HCT116 (cell line): ENCODE results near the gene UQCC2. TPM values are rescaled to one million over a fixed set of nuclear protein-coding genes. Genes with fewer than 3 reads are reported as not detected.

Source experiments
- ATAC-seq: fragments of 200-7000 bp; cut with Tn5 transposase; 2 replicates; pipeline ENCODE4 v1.9.1; 2020; ENCODE audit warnings: mild to moderate bottlenecking, moderate library complexity
- BruUV-seq: library from RNA; stranded (reverse); fragments of 400-500 nt; replicated peaks from 2 replicates; lab custom pipeline; 2021; lab: Mats Ljungman, UMichigan
- CTCF ChIA-PET: fragments of 300-600 bp; sonication (Branson Sonifier 250); formaldehyde crosslinking; loops from one replicate; lab custom pipeline; 2021; ENCODE audit warnings: antibody characterized with exemption; lab: Charles Lee
- POLR2A ChIA-PET: fragments of 300-600, 350-600 bp; sonication (Branson Sonifier 250); formaldehyde crosslinking; loops from one replicate; lab custom pipeline; 2021; ENCODE audit warnings: antibody characterized with exemption; lab: Charles Lee
- RAD21 ChIA-PET, 2 experiments: fragments of 300-600 bp; sonication (Branson Sonifier 250); formaldehyde crosslinking; loops; one replicate each; lab custom pipeline; 2023; ENCODE audit warnings: low total read pairs in 2 of 2; ENCODE audit not compliant: uncharacterized antibody in 2 of 2, unreplicated experiment in 2 of 2, low non-redundant PET in 1 of 2; lab: Charles Lee
- DNase-seq: peaks from one replicate; pipeline ENCODE4 v3.0.0-alpha.2; 2010; ENCODE audit warnings: low read depth, low spot score
- H2AFZ ChIP-seq: fragments of 200-600 bp; shearing (Covaris generic), sonication (generic); 2 replicates; pipeline ENCODE4 v1.6.1; 2017; ENCODE audit warnings: low read depth, mixed run types, mixed read lengths, antibody characterized with exemption, low read length; ENCODE audit not compliant: poor library complexity, severe bottlenecking
- H3K27ac ChIP-seq: 2 replicates; pipeline ENCODE4 v1.5.1; 2012; ENCODE audit warnings: low read depth, low read length
- H3K27me3 ChIP-seq: fragments of 200-600 bp; sonication (generic); 2 replicates; pipeline ENCODE4 v1.6.1; 2016; ENCODE audit warnings: mixed run types, low read length, mixed read lengths; ENCODE audit not compliant: insufficient read depth
- H3K36me3 ChIP-seq, 2 experiments: fragments of 200-500 bp in 1 of 2; fragments of 200-600 bp in 1 of 2; sonication (Bioruptor generic) in 1 of 2; sonication (generic) in 1 of 2; 2 replicates each; pipeline versions ENCODE4 v1.5.1 to v1.6.1; 2014 to 2016; ENCODE audit warnings: low read length in 2 of 2, inconsistent platforms in 1 of 2, mixed read lengths in 1 of 2, mixed run types in 1 of 2; ENCODE audit not compliant: insufficient read depth in 2 of 2, control insufficient read depth in 1 of 2
- H3K4me1 ChIP-seq, 2 experiments: fragments of 200-600 bp in 1 of 2; sonication (generic) in 1 of 2; 2 replicates each; pipeline versions ENCODE4 v1.5.1 to v1.6.1; 2012 to 2017; ENCODE audit warnings: low read length in 2 of 2, inconsistent platforms in 1 of 2, mild to moderate bottlenecking in 1 of 2, mixed read lengths in 1 of 2, mixed run types in 1 of 2, moderate library complexity in 1 of 2; ENCODE audit not compliant: insufficient read depth in 2 of 2, control insufficient read depth in 1 of 2
- H3K4me2 ChIP-seq: fragments of 200-600 bp; sonication (generic); 2 replicates; pipeline ENCODE4 v1.6.1; 2017; ENCODE audit warnings: mixed run types, low read length, mixed read lengths
- H3K4me3 ChIP-seq, 2 experiments: fragments of 200-600 bp in 1 of 2; sonication (generic) in 1 of 2; replicated peaks in 1 of 2; 2 replicates each; pipeline ENCODE4 v1.5.1; 2011 to 2016; ENCODE audit warnings: low read length in 2 of 2, control low read depth in 1 of 2, low read depth in 1 of 2, mild to moderate bottlenecking in 1 of 2, mixed read lengths in 1 of 2, mixed run types in 1 of 2
- H3K79me2 ChIP-seq: fragments of 200-600 bp; sonication (generic); 2 replicates; pipeline ENCODE4 v1.6.1; 2017; ENCODE audit warnings: mild to moderate bottlenecking, mixed run types, low read length, moderate library complexity, mixed read lengths; ENCODE audit not compliant: insufficient read depth
- H3K9ac ChIP-seq: fragments of 200-600 bp; sonication (generic); 2 replicates; pipeline ENCODE4 v1.6.1; 2016; ENCODE audit warnings: low read length, mixed read lengths
- H3K9me2 ChIP-seq: fragments of 200-600 bp; sonication (generic), shearing (Covaris generic); 2 replicates; pipeline ENCODE4 v1.6.1; 2017; ENCODE audit warnings: mixed run types, mild to moderate bottlenecking, moderate library complexity; ENCODE audit not compliant: insufficient read depth
- H3K9me3 ChIP-seq, 2 experiments: fragments of 200-500 bp in 1 of 2; fragments of 200-600 bp in 1 of 2; sonication (Bioruptor generic) in 1 of 2; sonication (generic) in 1 of 2; 2 replicates each; pipeline ENCODE4 v1.6.1; 2014 to 2017; ENCODE audit warnings: low read length in 2 of 2, mixed read lengths in 2 of 2, inconsistent platforms in 1 of 2, low read depth in 1 of 2, mild to moderate bottlenecking in 1 of 2, mixed run types in 1 of 2, moderate library complexity in 1 of 2; ENCODE audit not compliant: control insufficient read depth in 1 of 2, insufficient read depth in 1 of 2
- H4K20me1 ChIP-seq: fragments of 200-600 bp; sonication (generic), shearing (Covaris generic); 2 replicates; pipeline ENCODE4 v1.6.1; 2017; ENCODE audit warnings: mixed run types, mild to moderate bottlenecking, moderate library complexity; ENCODE audit not compliant: insufficient read depth
- CEBPB ChIP-seq: IDR thresholded peaks from 2 replicates; pipeline ENCODE4 v1.6.1; 2012; ENCODE audit warnings: low read depth
- EZH2phosphoT487 ChIP-seq: fragments of 200-600 bp; IDR thresholded peaks from 2 replicates; pipeline ENCODE4 v1.6.1; 2018; ENCODE audit warnings: antibody characterized with exemption, borderline replicate concordance
- ZNF274 ChIP-seq: fragments of 200-500 bp; sonication (Bioruptor generic); IDR thresholded peaks from 2 replicates; pipeline ENCODE4 v1.6.1; 2014; ENCODE audit warnings: mild to moderate bottlenecking, low read depth, low read length, inconsistent platforms
- intact Hi-C: fragments of 100-400 bp; cut with micrococcal nuclease; formaldehyde crosslinking; loops from 2 replicates; pipeline ENCODE4 v1.10.0; 2022
- total RNA-seq: library from RNA; stranded (reverse); gene quantifications from one replicate; pipeline ENCODE4 v1.2.1, GENCODE V29; 2021; ENCODE audit not compliant: unreplicated experiment
- TF ChIP-seq, protein P1 (sequence below): IDR thresholded peaks from 2 replicates; pipeline ENCODE4 v1.6.1; 2012; ENCODE audit warnings: low read depth
- TF ChIP-seq, protein P2 (sequence below): IDR thresholded peaks from 2 replicates; pipeline ENCODE4 v1.6.1; 2012
- TF ChIP-seq, protein P3 (sequence below): IDR thresholded peaks from 2 replicates; pipeline ENCODE4 v1.6.1; 2011; ENCODE audit warnings: mild to moderate bottlenecking, low read length, moderate library complexity; ENCODE audit not compliant: insufficient replicate concordance; ENCODE audit errors: extremely low read depth

UQCC2 gene
- total RNA-seq, 1 experiment from 2014 or later, result 95.1 TPM

DNA sequence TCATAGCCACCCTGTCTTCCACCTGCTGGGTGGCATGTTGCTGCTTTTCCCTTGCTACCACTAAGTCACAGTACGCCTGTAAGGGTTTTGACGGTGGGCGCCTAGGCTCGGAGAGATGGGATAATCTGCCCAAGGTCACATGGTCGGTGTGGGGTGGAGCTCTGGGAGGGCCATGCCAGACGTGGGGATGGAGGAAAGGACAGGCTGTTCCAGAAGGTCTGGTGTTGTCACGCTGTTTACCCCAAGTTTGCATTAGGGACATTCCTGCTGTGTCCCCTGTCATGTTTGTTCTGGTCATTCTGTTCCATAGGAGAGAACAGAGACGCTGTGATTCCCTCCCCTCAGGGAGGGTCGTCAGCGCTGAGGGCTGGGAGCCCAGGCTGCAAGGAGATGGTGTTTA is 19.1 kb upstream of the UQCC2 start:
- Histone ChIP-seq H3K9ac (no peak overlapping the region), H2AFZ (no peak overlapping the region), H3K36me3 (no peaks in the 10 kb centered on the region)
- ATAC-seq, result no peak
- TF ChIP-seq, protein P1, sequence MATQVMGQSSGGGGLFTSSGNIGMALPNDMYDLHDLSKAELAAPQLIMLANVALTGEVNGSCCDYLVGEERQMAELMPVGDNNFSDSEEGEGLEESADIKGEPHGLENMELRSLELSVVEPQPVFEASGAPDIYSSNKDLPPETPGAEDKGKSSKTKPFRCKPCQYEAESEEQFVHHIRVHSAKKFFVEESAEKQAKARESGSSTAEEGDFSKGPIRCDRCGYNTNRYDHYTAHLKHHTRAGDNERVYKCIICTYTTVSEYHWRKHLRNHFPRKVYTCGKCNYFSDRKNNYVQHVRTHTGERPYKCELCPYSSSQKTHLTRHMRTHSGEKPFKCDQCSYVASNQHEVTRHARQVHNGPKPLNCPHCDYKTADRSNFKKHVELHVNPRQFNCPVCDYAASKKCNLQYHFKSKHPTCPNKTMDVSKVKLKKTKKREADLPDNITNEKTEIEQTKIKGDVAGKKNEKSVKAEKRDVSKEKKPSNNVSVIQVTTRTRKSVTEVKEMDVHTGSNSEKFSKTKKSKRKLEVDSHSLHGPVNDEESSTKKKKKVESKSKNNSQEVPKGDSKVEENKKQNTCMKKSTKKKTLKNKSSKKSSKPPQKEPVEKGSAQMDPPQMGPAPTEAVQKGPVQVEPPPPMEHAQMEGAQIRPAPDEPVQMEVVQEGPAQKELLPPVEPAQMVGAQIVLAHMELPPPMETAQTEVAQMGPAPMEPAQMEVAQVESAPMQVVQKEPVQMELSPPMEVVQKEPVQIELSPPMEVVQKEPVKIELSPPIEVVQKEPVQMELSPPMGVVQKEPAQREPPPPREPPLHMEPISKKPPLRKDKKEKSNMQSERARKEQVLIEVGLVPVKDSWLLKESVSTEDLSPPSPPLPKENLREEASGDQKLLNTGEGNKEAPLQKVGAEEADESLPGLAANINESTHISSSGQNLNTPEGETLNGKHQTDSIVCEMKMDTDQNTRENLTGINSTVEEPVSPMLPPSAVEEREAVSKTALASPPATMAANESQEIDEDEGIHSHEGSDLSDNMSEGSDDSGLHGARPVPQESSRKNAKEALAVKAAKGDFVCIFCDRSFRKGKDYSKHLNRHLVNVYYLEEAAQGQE, result no peak
- TF ChIP-seq, protein P2, sequence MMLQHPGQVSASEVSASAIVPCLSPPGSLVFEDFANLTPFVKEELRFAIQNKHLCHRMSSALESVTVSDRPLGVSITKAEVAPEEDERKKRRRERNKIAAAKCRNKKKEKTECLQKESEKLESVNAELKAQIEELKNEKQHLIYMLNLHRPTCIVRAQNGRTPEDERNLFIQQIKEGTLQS, result no peak
- TF ChIP-seq EZH2phosphoT487 (no peak), CEBPB (no peak), ZNF274 (no peak)
- TF ChIP-seq, protein P3, sequence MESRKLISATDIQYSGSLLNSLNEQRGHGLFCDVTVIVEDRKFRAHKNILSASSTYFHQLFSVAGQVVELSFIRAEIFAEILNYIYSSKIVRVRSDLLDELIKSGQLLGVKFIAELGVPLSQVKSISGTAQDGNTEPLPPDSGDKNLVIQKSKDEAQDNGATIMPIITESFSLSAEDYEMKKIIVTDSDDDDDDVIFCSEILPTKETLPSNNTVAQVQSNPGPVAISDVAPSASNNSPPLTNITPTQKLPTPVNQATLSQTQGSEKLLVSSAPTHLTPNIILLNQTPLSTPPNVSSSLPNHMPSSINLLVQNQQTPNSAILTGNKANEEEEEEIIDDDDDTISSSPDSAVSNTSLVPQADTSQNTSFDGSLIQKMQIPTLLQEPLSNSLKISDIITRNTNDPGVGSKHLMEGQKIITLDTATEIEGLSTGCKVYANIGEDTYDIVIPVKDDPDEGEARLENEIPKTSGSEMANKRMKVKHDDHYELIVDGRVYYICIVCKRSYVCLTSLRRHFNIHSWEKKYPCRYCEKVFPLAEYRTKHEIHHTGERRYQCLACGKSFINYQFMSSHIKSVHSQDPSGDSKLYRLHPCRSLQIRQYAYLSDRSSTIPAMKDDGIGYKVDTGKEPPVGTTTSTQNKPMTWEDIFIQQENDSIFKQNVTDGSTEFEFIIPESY, result no peak
- TF ChIP-seq, all 23 proteins: peak for 0
- Histone ChIP-seq H3K79me2 (no peaks in the 10 kb centered on the region), H3K4me1 (peaks cover 0 to 10% of the 10 kb centered on the region in 2 experiments; a peak in 2 of 4 replicates), H3K4me3 (no peak overlapping the region), H3K9me2 (no peaks in the 10 kb centered on the region), H3K4me2 (no peak overlapping the region), H3K27me3 (no peaks in the 10 kb centered on the region), H4K20me1 (no peaks in the 10 kb centered on the region), H3K9me3 (no peaks in the 10 kb centered on the region), H3K27ac (no peak overlapping the region)
- no peak for DNase-seq
- ChIA-PET RAD21 (no interaction called here), POLR2A (no interaction called here), CTCF (no interaction called here)
- BruUV-seq, result no TSS peak
- intact Hi-C loops, result no loop called here
